ENCODE data around the gene UGT2A2.

UGT2A2 gene

DNA sequence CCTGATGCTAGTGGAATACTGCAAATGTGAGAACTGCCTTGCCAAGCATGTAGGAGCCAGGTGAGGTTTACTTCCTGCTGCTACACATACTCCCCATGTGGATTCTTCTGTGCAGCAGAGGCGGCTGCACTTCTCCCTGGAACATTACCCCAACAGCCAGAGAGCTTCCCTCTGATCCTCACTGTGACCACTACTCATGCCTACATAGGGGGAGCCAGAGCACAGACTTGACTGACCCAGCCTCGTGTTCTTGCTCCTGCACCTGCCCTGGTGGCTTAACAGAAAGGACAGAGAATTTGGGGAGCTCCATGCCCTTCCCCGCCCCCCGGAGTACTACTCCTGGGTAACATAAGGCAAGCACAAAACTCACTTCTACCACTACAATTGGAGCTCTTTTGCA is 38.4 kb downstream of the UGT2A2 start:
- no peak for DNase-seq (ENCODE audit: low read depth)
- H3K4me3 ChIP-seq (ENCODE audit: low read depth, low read length) = no peak overlapping the region
- TF ChIP-seq, protein P1, sequence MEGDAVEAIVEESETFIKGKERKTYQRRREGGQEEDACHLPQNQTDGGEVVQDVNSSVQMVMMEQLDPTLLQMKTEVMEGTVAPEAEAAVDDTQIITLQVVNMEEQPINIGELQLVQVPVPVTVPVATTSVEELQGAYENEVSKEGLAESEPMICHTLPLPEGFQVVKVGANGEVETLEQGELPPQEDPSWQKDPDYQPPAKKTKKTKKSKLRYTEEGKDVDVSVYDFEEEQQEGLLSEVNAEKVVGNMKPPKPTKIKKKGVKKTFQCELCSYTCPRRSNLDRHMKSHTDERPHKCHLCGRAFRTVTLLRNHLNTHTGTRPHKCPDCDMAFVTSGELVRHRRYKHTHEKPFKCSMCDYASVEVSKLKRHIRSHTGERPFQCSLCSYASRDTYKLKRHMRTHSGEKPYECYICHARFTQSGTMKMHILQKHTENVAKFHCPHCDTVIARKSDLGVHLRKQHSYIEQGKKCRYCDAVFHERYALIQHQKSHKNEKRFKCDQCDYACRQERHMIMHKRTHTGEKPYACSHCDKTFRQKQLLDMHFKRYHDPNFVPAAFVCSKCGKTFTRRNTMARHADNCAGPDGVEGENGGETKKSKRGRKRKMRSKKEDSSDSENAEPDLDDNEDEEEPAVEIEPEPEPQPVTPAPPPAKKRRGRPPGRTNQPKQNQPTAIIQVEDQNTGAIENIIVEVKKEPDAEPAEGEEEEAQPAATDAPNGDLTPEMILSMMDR (IDR thresholded peaks at IDR 0.05; ENCODE audit: low read depth, low read length, missing control alignments) = no peak

DNA sequence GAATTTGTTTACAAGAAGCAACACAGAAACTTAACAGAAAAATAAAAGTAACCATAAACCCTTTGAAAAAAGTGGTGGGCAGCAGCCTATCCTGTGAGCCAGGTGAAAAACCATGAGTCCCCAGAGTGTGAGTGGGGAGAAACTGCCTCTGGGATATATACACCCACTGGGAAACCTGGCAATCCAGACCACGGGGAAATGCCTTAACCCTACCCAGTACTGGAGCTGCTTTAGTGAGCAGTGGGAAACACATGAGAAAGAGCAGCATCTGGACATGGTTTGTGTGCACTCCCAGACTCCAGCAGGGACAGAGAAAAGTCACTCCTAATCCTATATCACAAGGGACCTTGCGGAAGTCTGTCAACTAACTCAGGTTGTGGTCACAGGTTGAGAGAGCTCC is 39.4 kb downstream of the UGT2A2 start:
- no peak overlapping the region for H3K4me3 ChIP-seq (ENCODE audit: low read depth, low read length)
- TF ChIP-seq, protein P1 (IDR thresholded peaks at IDR 0.05; ENCODE audit: low read depth, low read length, missing control alignments) = no peak
- no peak for DNase-seq (ENCODE audit: low read depth)

DNA sequence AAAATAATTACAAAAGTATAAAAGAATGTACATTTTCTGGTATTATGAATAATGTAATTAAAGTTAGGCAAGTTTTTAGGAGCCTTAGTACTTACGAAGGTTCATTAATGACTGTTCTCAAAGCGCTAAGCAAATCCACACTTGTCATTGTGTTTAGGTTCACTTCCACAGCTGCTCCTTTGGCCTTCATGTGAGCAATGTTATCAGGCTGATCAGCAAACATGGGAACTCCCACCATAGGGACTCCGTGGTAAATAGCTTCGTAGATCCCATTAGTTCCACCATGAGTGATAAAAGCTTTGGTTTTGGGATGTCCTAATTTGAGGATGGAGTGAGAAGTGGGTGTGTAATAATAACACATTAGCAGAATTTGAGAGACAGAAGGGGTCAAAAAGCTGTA is 45.1 kb downstream of the UGT2A2 start:
- DNase-seq (ENCODE audit: low read depth) = no peak

DNA sequence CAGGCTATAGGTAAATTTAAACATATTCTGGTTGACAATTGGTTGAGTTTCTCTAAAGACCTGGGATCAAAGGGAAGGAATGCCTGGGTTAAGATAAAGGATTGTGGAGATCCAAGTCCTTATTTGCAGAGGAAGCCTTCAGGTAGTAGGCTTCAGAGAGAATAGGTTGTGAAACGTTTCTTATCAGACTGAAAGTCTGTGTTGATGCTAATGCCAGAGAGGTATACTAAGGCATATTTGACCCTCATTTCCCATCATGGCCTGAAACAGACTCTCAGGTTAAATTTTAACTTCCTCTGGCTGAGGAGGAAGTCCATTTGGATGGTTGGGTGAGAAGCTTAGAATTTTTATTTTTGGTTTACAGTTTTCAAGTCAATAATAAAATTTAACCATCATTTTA is 48.1 kb downstream of the UGT2A2 start:
- TF ChIP-seq, protein P1 (IDR thresholded peaks at IDR 0.05; ENCODE audit: low read depth, low read length, missing control alignments) = no peak

More for the DNA sequence above, 45.1 kb downstream of the UGT2A2 start:
- TF ChIP-seq, protein P1 (IDR thresholded peaks at IDR 0.05; ENCODE audit: low read depth, low read length, missing control alignments) = no peak
- H3K4me3 ChIP-seq (ENCODE audit: low read depth, low read length) = no peak overlapping the region

DNA sequence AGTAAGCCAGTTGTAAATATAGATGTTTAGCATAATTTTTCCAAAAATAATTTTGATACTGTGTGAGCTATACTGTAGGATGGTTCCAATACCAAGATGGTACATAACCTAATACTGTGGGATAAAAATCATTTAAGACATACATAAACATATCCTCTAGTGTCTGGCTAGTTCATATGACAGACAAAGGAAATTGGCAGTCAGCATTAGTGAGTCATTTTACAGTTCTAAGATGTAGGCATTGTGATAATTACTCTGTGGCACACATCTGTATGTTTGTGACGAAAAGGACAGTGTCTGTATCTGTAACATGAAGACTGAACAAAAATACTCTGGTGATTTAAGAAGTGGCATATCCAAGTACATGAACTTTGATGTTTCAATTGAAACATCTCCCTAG is 49.6 kb downstream of the UGT2A2 start:
- TF ChIP-seq, protein P1 (IDR thresholded peaks at IDR 0.05; ENCODE audit: low read depth, low read length, missing control alignments) = no peak
- H3K4me3 ChIP-seq (ENCODE audit: low read depth, low read length) = no peak overlapping the region
- DNase-seq (ENCODE audit: low read depth) = no peak

More for the DNA sequence above, 48.1 kb downstream of the UGT2A2 start:
- H3K4me3 ChIP-seq (ENCODE audit: low read depth, low read length) = no peak overlapping the region
- DNase-seq (ENCODE audit: low read depth) = no peak

DNA sequence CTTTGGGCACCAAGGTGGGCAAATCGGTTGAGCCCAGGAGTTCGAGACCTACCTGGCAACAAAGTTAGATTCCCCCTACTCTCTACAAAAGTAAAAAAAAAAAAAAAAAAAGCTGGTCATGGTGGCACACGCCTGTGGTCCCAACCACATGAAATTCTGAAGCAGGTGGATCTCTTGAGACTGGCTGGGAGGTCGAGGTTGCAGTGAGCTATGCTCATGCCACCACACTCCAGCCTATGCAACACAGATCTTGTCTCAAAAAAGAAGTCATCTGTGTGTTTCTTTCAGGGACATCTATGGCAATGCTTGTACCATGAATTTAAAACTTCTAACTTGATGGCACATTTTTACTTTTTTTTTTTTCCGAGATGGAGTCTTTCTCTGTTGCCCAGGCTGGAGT is 55.3 kb downstream of the UGT2A2 start:
- TF ChIP-seq, protein P1 (IDR thresholded peaks at IDR 0.05; ENCODE audit: low read depth, low read length, missing control alignments) = no peak
- H3K4me3 ChIP-seq (ENCODE audit: low read depth, low read length) = no peak overlapping the region
- no peak for DNase-seq (ENCODE audit: low read depth)

DNA sequence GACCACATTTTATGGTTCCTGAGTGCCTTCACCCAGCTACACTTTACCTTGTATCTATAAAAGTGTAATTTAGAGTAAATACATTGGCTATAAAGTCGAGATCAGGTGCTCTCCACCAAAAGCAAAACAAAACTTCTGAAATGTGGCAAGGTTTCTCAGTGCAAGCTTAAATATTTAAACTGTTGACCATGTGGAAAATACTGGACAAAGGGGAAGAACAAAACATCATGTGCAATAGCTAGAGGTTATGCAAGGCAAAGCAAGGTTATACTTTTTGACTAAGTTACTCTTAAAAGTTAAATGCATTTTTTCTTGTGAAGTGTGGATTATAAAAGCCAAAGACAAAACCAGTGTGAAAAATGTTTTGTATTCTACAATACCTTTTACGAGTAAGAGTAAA is 55.9 kb downstream of the UGT2A2 start:
- TF ChIP-seq, protein P1 (IDR thresholded peaks at IDR 0.05; ENCODE audit: low read depth, low read length, missing control alignments) = no peak
- DNase-seq (ENCODE audit: low read depth) = no peak
- no peak overlapping the region for H3K4me3 ChIP-seq (ENCODE audit: low read depth, low read length)

All from GM12864 (cell line).